Colonic mucosa (tissue), 4 donors: ENCODE results near the gene COL20A1. TPM values are rescaled to one million over a fixed set of nuclear protein-coding genes. Genes with fewer than 3 reads are reported as not detected.
A peak's percentile ranks its signal among the peaks of the same experiment; 100 is the strongest.

Experiments used
- DNase-seq: peaks from one replicate; pipeline ENCODE4 v3.0.0-alpha.2; 2020
- H3K27ac ChIP-seq: fragments of 200-600 bp; one replicate; pipeline ENCODE4 v1.8.0; 2021
- H3K27me3 ChIP-seq: fragments of 200-600 bp; one replicate; pipeline ENCODE4 v1.8.0; 2021
- H3K36me3 ChIP-seq: fragments of 200-600 bp; one replicate; pipeline ENCODE4 v1.8.0; 2021
- H3K4me1 ChIP-seq: fragments of 200-600 bp; one replicate; pipeline ENCODE4 v1.8.0; 2021; ENCODE audit warnings: mild to moderate bottlenecking
- H3K4me3 ChIP-seq: fragments of 200-600 bp; one replicate; pipeline ENCODE4 v1.8.0; 2021
- H3K9ac ChIP-seq, 2 donors: one replicate each; pipeline ENCODE4 v1.7.0; 2013; ENCODE audit warnings: control low read depth in 2 of 2, low read depth in 2 of 2, low read length in 2 of 2
- H3K9me3 ChIP-seq: fragments of 200-600 bp; one replicate; pipeline ENCODE4 v1.8.0; 2021
- CTCF ChIP-seq: fragments of 200-600 bp; IDR thresholded peaks from one replicate; pipeline ENCODE4 v1.8.0; 2022; ENCODE audit warnings: antibody characterized with exemption, mild to moderate bottlenecking
- intact Hi-C: fragments of 100-400 bp; cut with DNase I; formaldehyde crosslinking; loops from one replicate; pipeline ENCODE4 v1.14.1; 2022
- total RNA-seq, 2 donors: library from RNA; stranded (reverse); fragmentation: NEBNext Ultra II Directional in 1 of 2; extraction: Animal tissue kit (Norgen Biotek cat#: 25700) in 1 of 2; gene quantifications; one replicate each; pipeline ENCODE4 v1.2.1, GENCODE V29; 2021
- donor health status: healthy.
- donor health status: DM: no; HTN: no; CAD: no.
- donor health status: DM: no; HTN: no; CAD: no.

Gene COL20A1
- total RNA-seq, 2 donors from 2014 or later, result not detected

GRCh38 chr20:63306673-63307537 lies 13.9 kb downstream of the COL20A1 start:
- DNase-seq, result no peak
- no peaks in the 10 kb centered on the region for H3K36me3 ChIP-seq
- peaks cover 7% of the 10 kb centered on the region for H3K27me3 ChIP-seq
- H3K4me3 ChIP-seq, result no peak overlapping the region
- no peak overlapping the region for H3K27ac ChIP-seq
- no peaks in the 10 kb centered on the region for H3K9me3 ChIP-seq
- H3K4me1 ChIP-seq, result no peaks in the 10 kb centered on the region
- no peak overlapping the region for H3K9ac ChIP-seq
- intact Hi-C loops, result no loop called here
- TF ChIP-seq CTCF, result no peak

- H3K9ac ChIP-seq, result no peak overlapping the region
- no peak overlapping the region for H3K27ac ChIP-seq
- H3K36me3 ChIP-seq, result no peaks in the 10 kb centered on the region
- intact Hi-C loops, result loop anchor here (2.0 kb wide), 1 partner anchor 75 kb away; no protein-coding TSS in a partner anchor
- no peak for TF ChIP-seq CTCF
- peaks cover 7% of the 10 kb centered on the region for H3K27me3 ChIP-seq
- DNase-seq, result no peak
- H3K4me3 ChIP-seq, result no peak overlapping the region
- H3K4me1 ChIP-seq, result no peaks in the 10 kb centered on the region
- no peaks in the 10 kb centered on the region for H3K9me3 ChIP-seq
These were observed 14.7 kb downstream of the COL20A1 start for GRCh38 chr20:63307538-63308217.

GRCh38 chr20:63308218-63308911 lies 15.4 kb downstream of the COL20A1 start:
- intact Hi-C loops, result loop anchor here (2.0 kb wide), 1 partner anchor 74 kb away; no protein-coding TSS in a partner anchor
- peaks cover 7% of the 10 kb centered on the region for H3K27me3 ChIP-seq

GRCh38 chr20:63309261-63310071 lies 16.5 kb downstream of the COL20A1 start:
- TF ChIP-seq CTCF, result peak; percentile 68
- Histone ChIP-seq H3K9me3 (no peaks in the 10 kb centered on the region), H3K27me3 (peaks cover 7% of the 10 kb centered on the region), H3K9ac (no peak overlapping the region), H3K4me3 (no peak overlapping the region), H3K4me1 (no peaks in the 10 kb centered on the region), H3K36me3 (no peaks in the 10 kb centered on the region), H3K27ac (no peak overlapping the region)
- no peak for DNase-seq
- intact Hi-C loops, result loop anchor here (2.0 kb wide), 1 partner anchor 73 kb away; no protein-coding TSS in a partner anchor

More at GRCh38 chr20:63308218-63308911, 15.4 kb downstream of the COL20A1 start:
- no peak overlapping the region for H3K27ac ChIP-seq
- no peak for TF ChIP-seq CTCF
- H3K9me3 ChIP-seq, result no peaks in the 10 kb centered on the region
- no peak overlapping the region for H3K4me3 ChIP-seq
- H3K36me3 ChIP-seq, result no peaks in the 10 kb centered on the region
- DNase-seq, result no peak
- H3K4me1 ChIP-seq, result no peaks in the 10 kb centered on the region
- H3K9ac ChIP-seq, result no peak overlapping the region
